ENCODE data around the gene DHX35.

DNA sequence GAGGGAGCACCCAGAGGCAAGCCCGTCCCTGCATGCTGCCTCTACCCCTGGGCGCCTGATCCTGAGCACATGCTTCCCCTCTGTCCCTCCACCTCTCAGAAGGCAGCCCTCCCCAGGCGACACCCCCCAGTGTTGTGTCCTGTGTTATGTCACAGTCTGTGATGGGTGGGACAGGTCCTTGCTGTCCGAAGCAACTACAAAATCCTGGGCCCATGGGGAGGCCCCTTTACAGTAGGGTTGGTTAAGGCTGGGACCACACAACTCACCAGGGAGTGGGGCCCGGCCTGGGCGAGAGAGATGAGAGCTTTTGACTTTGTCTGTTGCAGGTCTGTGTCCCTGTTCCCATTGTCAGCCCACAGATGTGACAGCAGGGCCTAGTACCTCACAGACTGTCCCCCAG, 78.0 kb downstream of the DHX35 start:
- TF ChIP-seq CTCF (IDR thresholded peaks at IDR 0.05) (no peak), POLR2A (IDR thresholded peaks at IDR 0.05) (no peak), EP300 (IDR thresholded peaks at IDR 0.05) (no peak)

Data from tibial nerve (tissue), 4 donors.